Testis (tissue), 2 donors: ENCODE data around the gene COLGALT1.

Experiments used
- POLR2A ChIP-seq: fragments of 450-650 bp; IDR thresholded peaks from one replicate; pipeline ENCODE4 v1.6.1; 2017; ENCODE audit warnings: antibody characterized with exemption, mild to moderate bottlenecking, moderate library complexity
- TF ChIP-seq, protein P1 (sequence below), 3 experiments: fragments of 450-650 bp in 2 of 3; fragments of 200-600 bp in 1 of 3; sonication (generic) in 1 of 3; IDR thresholded peaks; one replicate each; pipeline ENCODE4 v1.5.1; 2016 to 2019; ENCODE audit warnings: antibody characterized with exemption in 3 of 3, mild to moderate bottlenecking in 2 of 3, moderate library complexity in 1 of 3

DNA sequence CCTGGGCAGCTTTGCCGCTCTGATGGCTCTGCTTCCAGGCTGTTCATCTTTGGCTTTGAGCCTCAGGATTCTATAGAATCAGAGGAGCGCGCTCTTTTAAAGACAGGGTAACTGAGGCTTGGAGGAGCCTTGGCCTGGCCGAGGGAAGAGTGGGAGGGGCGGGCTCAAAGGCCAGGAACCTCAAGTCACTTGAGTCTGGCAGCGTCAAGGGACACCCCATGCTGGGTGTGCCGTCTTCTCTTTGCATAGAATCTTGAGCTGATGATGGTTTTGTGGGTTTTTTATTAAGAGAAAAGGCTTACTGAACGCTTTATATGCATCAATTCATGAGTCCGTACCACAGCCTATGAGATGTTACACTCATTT, 42.9 kb upstream of the COLGALT1 start:
- TF ChIP-seq, protein P1, sequence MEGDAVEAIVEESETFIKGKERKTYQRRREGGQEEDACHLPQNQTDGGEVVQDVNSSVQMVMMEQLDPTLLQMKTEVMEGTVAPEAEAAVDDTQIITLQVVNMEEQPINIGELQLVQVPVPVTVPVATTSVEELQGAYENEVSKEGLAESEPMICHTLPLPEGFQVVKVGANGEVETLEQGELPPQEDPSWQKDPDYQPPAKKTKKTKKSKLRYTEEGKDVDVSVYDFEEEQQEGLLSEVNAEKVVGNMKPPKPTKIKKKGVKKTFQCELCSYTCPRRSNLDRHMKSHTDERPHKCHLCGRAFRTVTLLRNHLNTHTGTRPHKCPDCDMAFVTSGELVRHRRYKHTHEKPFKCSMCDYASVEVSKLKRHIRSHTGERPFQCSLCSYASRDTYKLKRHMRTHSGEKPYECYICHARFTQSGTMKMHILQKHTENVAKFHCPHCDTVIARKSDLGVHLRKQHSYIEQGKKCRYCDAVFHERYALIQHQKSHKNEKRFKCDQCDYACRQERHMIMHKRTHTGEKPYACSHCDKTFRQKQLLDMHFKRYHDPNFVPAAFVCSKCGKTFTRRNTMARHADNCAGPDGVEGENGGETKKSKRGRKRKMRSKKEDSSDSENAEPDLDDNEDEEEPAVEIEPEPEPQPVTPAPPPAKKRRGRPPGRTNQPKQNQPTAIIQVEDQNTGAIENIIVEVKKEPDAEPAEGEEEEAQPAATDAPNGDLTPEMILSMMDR (IDR thresholded peaks at IDR 0.05) = peak in 1 of 3 experiments; percentile 6
- TF ChIP-seq POLR2A = no peak
